PFSK-1 (cell line): ENCODE measurements around the gene PSPN.

ENCODE experiments used
- FOXP2 ChIP-seq: optimal IDR thresholded peaks from 2 replicates; pipeline ENCODE3; 2011; ENCODE audit warnings: borderline replicate concordance, control low read depth, inconsistent platforms; ENCODE audit not compliant: insufficient read depth; ENCODE audit errors: extremely low read length, extremely low read depth
- POLR2AphosphoS5 ChIP-seq: IDR thresholded peaks from 2 replicates; pipeline ENCODE4 v1.6.1; 2012; ENCODE audit warnings: low read depth, mild to moderate bottlenecking, control low read depth, low read length, moderate library complexity
- REST ChIP-seq, 2 experiments: IDR thresholded peaks; 2 replicates each; pipeline versions ENCODE4 v1.6.1 to v1.8.0; 2011 to 2012; ENCODE audit warnings: low read depth in 2 of 2, low read length in 2 of 2, control low read depth in 1 of 2, inconsistent platforms in 1 of 2, mild to moderate bottlenecking in 1 of 2, moderate library complexity in 1 of 2; ENCODE audit not compliant: insufficient read depth in 1 of 2
- SIN3A ChIP-seq: IDR thresholded peaks from 2 replicates; pipeline ENCODE4 v1.6.1; 2012; ENCODE audit warnings: mild to moderate bottlenecking, low read length, moderate library complexity, borderline replicate concordance; ENCODE audit not compliant: insufficient read depth
- TAF1 ChIP-seq: IDR thresholded peaks from 2 replicates; pipeline ENCODE4 v1.6.1; 2012; ENCODE audit warnings: low read length, control low read depth, borderline replicate concordance; ENCODE audit not compliant: insufficient read depth

PSPN gene

GRCh38 chr19:6357174-6357573 lies 18.6 kb downstream of the PSPN start:
- TF ChIP-seq SIN3A (no peak), POLR2AphosphoS5 (no peak), REST (IDR thresholded peaks at IDR 0.05; ENCODE audit: insufficient read depth in 1 of 2, low read depth in 2 of 2, low read length in 2 of 2) (no peak), TAF1 (no peak), FOXP2 (no peak)

- TF ChIP-seq POLR2AphosphoS5 (no peak), FOXP2 (no peak), SIN3A (no peak), REST (IDR thresholded peaks at IDR 0.05; ENCODE audit: insufficient read depth in 1 of 2, low read depth in 2 of 2, low read length in 2 of 2) (no peak)
These were observed 21.5 kb downstream of the PSPN start for GRCh38 chr19:6354098-6354674.

GRCh38 chr19:6352381-6353165 lies 23.2 kb downstream of the PSPN start:
- TF ChIP-seq POLR2AphosphoS5 (no peak), TAF1 (no peak), REST (IDR thresholded peaks at IDR 0.05; ENCODE audit: insufficient read depth in 1 of 2, low read depth in 2 of 2, low read length in 2 of 2) (no peak), SIN3A (no peak), FOXP2 (no peak)

GRCh38 chr19:6350688-6351087 lies 25.0 kb downstream of the PSPN start:
- TF ChIP-seq TAF1: no peak
- no peak for TF ChIP-seq FOXP2
- no peak for TF ChIP-seq REST (IDR thresholded peaks at IDR 0.05; ENCODE audit: insufficient read depth in 1 of 2, low read depth in 2 of 2, low read length in 2 of 2)
- no peak for TF ChIP-seq SIN3A

GRCh38 chr19:6343462-6343861 lies 32.3 kb downstream of the PSPN start:
- TF ChIP-seq POLR2AphosphoS5: no peak
- TF ChIP-seq REST (IDR thresholded peaks at IDR 0.05; ENCODE audit: insufficient read depth in 1 of 2, low read depth in 2 of 2, low read length in 2 of 2): no peak
- no peak for TF ChIP-seq SIN3A
- TF ChIP-seq TAF1: no peak
- no peak for TF ChIP-seq FOXP2
